Measurements from ENCODE around the gene OGG1. TPM values are rescaled to one million over a fixed set of nuclear protein-coding genes. Genes with fewer than 3 reads are reported as not detected.

Gene OGG1
- total RNA-seq, 1 experiment from 2014 or later = 21.8 TPM

DNA sequence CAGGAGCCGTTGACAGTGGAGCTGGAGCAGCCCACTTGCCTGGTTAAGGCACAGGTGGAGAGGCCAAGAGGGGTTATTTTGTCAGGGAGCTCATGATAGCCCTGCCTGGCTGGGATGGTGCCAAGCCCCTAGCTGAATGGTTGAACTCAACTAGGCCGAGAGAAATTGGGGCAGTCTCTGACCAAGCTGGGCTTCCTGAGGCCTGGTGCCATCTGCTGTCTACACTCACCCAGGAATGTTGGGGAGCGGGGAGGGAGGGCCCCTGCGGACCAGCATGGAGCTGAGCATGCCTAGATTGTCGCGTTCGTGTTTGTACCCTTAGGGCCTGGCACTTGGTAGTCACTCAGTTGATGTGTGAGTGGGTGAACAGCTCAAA lies 17.0 kb upstream of the OGG1 start:
- no peak for DNase-seq
- Mint-ChIP-seq H3K27ac (ENCODE audit: unreplicated experiment) (peak overlapping the region; percentile 82), H3K36me3 (ENCODE audit: insufficient read depth, unreplicated experiment) (peaks cover 55% of the 10 kb centered on the region), H3K9me3 (ENCODE audit: low read depth, unreplicated experiment) (no peaks in the 10 kb centered on the region), H3K27me3 (ENCODE audit: unreplicated experiment) (peaks cover 20% of the 10 kb centered on the region), H3K4me3 (ENCODE audit: low read depth, unreplicated experiment) (peak overlapping the region; percentile 87), H3K4me1 (ENCODE audit: low read depth, unreplicated experiment) (peaks cover 19% of the 10 kb centered on the region)
- CTCF ChIA-PET = no interaction called here
- BruUV-seq (replicated peaks) = TSS peak; percentile 45
- TF ChIP-seq, protein P1, sequence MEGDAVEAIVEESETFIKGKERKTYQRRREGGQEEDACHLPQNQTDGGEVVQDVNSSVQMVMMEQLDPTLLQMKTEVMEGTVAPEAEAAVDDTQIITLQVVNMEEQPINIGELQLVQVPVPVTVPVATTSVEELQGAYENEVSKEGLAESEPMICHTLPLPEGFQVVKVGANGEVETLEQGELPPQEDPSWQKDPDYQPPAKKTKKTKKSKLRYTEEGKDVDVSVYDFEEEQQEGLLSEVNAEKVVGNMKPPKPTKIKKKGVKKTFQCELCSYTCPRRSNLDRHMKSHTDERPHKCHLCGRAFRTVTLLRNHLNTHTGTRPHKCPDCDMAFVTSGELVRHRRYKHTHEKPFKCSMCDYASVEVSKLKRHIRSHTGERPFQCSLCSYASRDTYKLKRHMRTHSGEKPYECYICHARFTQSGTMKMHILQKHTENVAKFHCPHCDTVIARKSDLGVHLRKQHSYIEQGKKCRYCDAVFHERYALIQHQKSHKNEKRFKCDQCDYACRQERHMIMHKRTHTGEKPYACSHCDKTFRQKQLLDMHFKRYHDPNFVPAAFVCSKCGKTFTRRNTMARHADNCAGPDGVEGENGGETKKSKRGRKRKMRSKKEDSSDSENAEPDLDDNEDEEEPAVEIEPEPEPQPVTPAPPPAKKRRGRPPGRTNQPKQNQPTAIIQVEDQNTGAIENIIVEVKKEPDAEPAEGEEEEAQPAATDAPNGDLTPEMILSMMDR (IDR thresholded peaks at IDR 0.05; ENCODE audit: unreplicated experiment) = no peak
- intact Hi-C loops (cut with micrococcal nuclease; ENCODE audit: unreplicated experiment) = no loop called here

DNA sequence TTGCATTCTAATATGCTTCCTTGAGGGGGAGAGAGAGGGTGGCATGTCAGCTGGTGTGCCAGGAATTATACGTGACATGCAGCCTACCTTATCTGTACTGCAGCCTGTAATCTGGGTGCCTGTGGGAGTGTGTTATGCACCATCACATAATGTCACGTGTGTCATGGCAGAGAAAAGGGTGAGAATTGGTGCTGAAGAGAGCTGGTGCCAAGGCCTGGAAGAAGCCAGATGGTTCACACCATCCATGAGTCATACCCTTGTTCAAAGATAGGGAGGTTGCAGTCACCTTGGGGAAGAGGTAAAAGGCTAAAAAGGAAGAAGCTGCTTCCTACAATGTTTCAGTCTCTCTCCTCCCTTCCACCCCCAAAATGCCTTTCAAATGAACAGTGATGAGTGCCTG lies 12.9 kb upstream of the OGG1 start:
- Mint-ChIP-seq H3K27me3 (ENCODE audit: unreplicated experiment) (no peaks in the 10 kb centered on the region), H3K27ac (ENCODE audit: unreplicated experiment) (no peak overlapping the region), H3K36me3 (ENCODE audit: insufficient read depth, unreplicated experiment) (peaks cover 42% of the 10 kb centered on the region), H3K4me3 (ENCODE audit: low read depth, unreplicated experiment) (no peak overlapping the region), H3K4me1 (ENCODE audit: low read depth, unreplicated experiment) (peaks cover 19% of the 10 kb centered on the region), H3K9me3 (ENCODE audit: low read depth, unreplicated experiment) (no peaks in the 10 kb centered on the region)
- intact Hi-C loops (cut with micrococcal nuclease; ENCODE audit: unreplicated experiment) = no loop called here
- TF ChIP-seq, protein P1 (IDR thresholded peaks at IDR 0.05; ENCODE audit: unreplicated experiment) = no peak
- BruUV-seq (replicated peaks) = no TSS peak
- CTCF ChIA-PET = interaction anchor here (0.5 kb wide), 1 partner anchor 66 kb away, joined by 4 read pairs; no protein-coding TSS in a partner anchor
- no peak for DNase-seq

DNA sequence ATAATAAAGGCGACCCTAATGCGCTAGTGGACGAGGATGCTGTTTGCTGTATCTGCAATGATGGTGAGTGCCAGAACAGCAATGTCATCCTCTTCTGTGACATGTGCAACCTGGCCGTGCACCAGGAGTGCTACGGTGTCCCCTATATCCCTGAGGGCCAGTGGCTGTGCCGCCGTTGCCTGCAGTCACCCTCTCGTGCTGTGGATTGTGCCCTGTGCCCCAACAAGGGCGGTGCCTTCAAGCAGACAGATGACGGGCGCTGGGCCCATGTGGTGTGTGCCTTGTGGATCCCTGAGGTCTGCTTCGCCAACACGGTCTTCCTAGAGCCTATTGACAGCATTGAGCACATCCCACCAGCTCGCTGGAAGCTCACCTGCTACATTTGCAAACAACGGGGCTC lies 10.6 kb upstream of the OGG1 start:
- Mint-ChIP-seq H3K4me3 (ENCODE audit: low read depth, unreplicated experiment) (no peak overlapping the region), H3K27me3 (ENCODE audit: unreplicated experiment) (no peaks in the 10 kb centered on the region), H3K4me1 (ENCODE audit: low read depth, unreplicated experiment) (no peaks in the 10 kb centered on the region), H3K36me3 (ENCODE audit: insufficient read depth, unreplicated experiment) (peaks cover 24% of the 10 kb centered on the region), H3K9me3 (ENCODE audit: low read depth, unreplicated experiment) (no peaks in the 10 kb centered on the region), H3K27ac (ENCODE audit: unreplicated experiment) (no peak overlapping the region)
- BruUV-seq (replicated peaks) = no TSS peak
- intact Hi-C loops (cut with micrococcal nuclease; ENCODE audit: unreplicated experiment) = no loop called here
- CTCF ChIA-PET = no interaction called here
- no peak for DNase-seq
- TF ChIP-seq, protein P1 (IDR thresholded peaks at IDR 0.05; ENCODE audit: unreplicated experiment) = no peak

DNA sequence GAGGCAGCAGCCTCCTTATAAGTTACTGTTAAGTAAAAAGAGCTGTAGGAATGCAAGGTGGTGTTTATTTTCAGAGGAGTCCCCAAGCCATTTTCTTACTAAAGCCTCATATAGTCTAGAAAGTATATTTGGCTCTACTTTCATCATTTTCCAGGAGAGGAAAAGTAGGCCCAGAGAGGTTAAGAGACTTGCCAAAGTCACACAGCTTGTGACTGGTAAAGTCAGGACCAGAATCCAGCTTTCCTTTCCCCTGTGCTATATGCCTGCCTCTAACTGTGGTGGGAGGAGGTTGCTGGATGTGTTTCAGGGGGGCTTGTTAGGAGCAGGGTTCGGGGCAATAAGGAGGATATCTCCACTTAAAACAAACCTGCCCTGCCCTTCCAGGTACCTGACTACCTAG lies 7.2 kb upstream of the OGG1 start:
- BruUV-seq (replicated peaks) = no TSS peak
- no peak overlapping the region for H3K27ac Mint-ChIP-seq (ENCODE audit: unreplicated experiment)

More for the DNA sequence above, 7.2 kb upstream of the OGG1 start:
- DNase-seq = no peak
- H3K4me3 Mint-ChIP-seq (ENCODE audit: low read depth, unreplicated experiment) = no peak overlapping the region
- intact Hi-C loops (cut with micrococcal nuclease; ENCODE audit: unreplicated experiment) = no loop called here
- CTCF ChIA-PET = interaction anchor here (0.5 kb wide), 1 partner anchor 55 kb away, joined by 3 read pairs; no protein-coding TSS in a partner anchor
- peaks cover 8% of the 10 kb centered on the region for H3K36me3 Mint-ChIP-seq (ENCODE audit: insufficient read depth, unreplicated experiment)
- H3K9me3 Mint-ChIP-seq (ENCODE audit: low read depth, unreplicated experiment) = no peaks in the 10 kb centered on the region
- no peaks in the 10 kb centered on the region for H3K27me3 Mint-ChIP-seq (ENCODE audit: unreplicated experiment)
- TF ChIP-seq, protein P1 (IDR thresholded peaks at IDR 0.05; ENCODE audit: unreplicated experiment) = no peak
- H3K4me1 Mint-ChIP-seq (ENCODE audit: low read depth, unreplicated experiment) = no peaks in the 10 kb centered on the region
